Fibroblast of villous mesenchyme (primary cell): ENCODE measurements around the gene ASIC2. TPM values are rescaled to one million over a fixed set of nuclear protein-coding genes. Genes with fewer than 3 reads are reported as not detected.
A peak's percentile ranks its signal among the peaks of the same experiment; 100 is the strongest.
"Not testable (repeated sequence)": the region's sequence is repeated elsewhere in the genome, so short reads cannot be mapped to it uniquely, and the experiment has no call there.

Experiments
- DNase-seq: peaks from one replicate; pipeline ENCODE4 v3.0.0-alpha.2; 2010; ENCODE audit warnings: low read depth
- H3K4me3 ChIP-seq: 2 replicates; pipeline ENCODE4 v1.5.1; 2011; ENCODE audit warnings: low read depth, mild to moderate bottlenecking, low read length
- total RNA-seq: library from RNA; depleted of rRNA; stranded (reverse); fragments of >200 nt; gene quantifications from 2 replicates; pipeline ENCODE4 v1.2.3, GENCODE V29; 2012
- TF ChIP-seq, protein P1 (sequence below): IDR thresholded peaks from 2 replicates; pipeline ENCODE4 v1.5.1; 2012; ENCODE audit warnings: low read depth, mild to moderate bottlenecking, low read length; ENCODE audit not compliant: insufficient read depth

Gene ASIC2
- total RNA-seq, 1 donor: not detected

DNA sequence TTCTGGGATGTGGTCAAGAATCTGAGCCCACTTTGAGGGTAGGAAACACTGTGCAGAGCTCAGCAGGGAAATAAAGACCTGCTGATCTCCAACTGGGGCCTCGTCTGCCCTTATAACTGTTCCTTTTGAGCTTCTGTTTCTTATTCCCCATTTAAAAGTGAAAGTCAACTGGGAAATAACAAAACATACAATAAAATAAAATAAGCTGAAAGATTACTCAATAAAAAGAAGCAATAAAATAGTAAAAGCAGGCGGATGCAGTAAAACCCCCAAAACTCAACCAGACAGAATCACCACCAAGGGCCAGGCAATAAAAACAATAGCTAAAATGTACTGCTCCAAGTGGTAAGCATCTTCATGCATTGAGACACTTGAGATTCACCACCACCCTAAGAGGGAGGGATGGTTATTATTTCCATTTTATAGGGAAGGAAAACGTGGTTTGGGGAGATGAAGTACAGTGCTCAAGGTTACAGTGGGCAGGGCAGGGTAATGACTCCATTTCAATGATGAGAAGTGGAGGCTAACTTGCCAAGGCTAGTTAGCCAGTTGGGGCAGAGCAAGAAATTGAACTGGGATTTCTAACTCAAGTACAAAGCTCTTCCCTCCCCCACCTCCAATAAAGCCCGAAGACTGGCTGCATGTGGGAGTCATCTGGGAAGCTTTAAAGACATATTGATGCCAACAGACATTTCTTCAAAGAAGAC, 307.9 kb downstream of the ASIC2 start:
- no peak overlapping the region for H3K4me3 ChIP-seq
- no peak for DNase-seq
- TF ChIP-seq, protein P1, sequence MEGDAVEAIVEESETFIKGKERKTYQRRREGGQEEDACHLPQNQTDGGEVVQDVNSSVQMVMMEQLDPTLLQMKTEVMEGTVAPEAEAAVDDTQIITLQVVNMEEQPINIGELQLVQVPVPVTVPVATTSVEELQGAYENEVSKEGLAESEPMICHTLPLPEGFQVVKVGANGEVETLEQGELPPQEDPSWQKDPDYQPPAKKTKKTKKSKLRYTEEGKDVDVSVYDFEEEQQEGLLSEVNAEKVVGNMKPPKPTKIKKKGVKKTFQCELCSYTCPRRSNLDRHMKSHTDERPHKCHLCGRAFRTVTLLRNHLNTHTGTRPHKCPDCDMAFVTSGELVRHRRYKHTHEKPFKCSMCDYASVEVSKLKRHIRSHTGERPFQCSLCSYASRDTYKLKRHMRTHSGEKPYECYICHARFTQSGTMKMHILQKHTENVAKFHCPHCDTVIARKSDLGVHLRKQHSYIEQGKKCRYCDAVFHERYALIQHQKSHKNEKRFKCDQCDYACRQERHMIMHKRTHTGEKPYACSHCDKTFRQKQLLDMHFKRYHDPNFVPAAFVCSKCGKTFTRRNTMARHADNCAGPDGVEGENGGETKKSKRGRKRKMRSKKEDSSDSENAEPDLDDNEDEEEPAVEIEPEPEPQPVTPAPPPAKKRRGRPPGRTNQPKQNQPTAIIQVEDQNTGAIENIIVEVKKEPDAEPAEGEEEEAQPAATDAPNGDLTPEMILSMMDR: no peak

- not testable (repeated sequence) for DNase-seq, H3K4me3 ChIP-seq
These were observed 311.5 kb downstream of the ASIC2 start for GRCh38 chr17:32981611-32982010.

- no peak overlapping the region for H3K4me3 ChIP-seq
- DNase-seq: no peak
- TF ChIP-seq, protein P1: no peak
These were observed 312.9 kb downstream of the ASIC2 start for GRCh38 chr17:32980230-32980629.

GRCh38 chr17:32976605-32977004, 316.5 kb downstream of the ASIC2 start:
- no peak overlapping the region for H3K4me3 ChIP-seq
- DNase-seq: no peak
- TF ChIP-seq, protein P1: no peak

DNA sequence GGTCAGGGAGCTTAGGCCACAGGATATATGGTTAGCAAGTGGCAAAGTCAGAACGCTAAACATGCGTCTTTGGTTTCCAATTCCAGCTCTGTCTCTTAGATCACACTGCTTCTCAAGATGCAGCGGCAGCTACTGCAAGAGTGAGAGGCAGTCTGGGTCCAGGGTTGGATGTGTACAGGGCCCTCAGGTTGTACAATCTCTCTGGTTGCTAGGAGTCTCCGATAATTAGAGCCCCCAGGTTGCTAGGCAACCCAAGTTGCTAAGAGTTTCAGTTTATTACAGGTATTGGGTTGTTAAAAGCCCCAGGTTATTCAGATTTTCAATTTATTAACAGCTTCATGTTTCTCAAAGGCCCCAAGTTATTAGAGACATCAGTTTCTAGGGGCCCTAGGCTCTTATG, 317.0 kb downstream of the ASIC2 start:
- TF ChIP-seq, protein P1: no peak
- no peak overlapping the region for H3K4me3 ChIP-seq
- no peak for DNase-seq

- TF ChIP-seq, protein P1: no peak
- peak; percentile 82 for DNase-seq
- H3K4me3 ChIP-seq: no peak overlapping the region
These were observed 321.9 kb downstream of the ASIC2 start for GRCh38 chr17:32971171-32971570.

DNA sequence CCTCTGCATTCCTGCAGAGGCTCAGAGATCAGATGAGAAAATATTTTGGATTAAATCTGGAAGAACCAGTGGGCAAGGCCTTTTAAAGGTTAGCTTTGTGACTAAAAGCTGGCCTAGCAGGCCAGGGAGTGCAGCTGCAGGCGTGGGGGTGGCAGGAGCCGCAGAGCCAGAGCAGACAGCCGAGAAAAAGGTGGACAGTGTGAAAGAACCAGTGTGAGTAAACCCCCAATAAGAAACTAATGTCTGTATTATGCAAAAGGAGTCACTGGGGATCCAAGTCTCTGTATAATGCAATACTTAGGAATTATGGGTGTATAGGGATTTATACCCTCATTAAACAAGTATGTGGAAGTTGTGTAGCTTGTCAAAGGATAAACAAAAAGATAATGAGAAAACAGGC, 322.8 kb downstream of the ASIC2 start:
- H3K4me3 ChIP-seq: no peak overlapping the region
- TF ChIP-seq, protein P1: no peak
- DNase-seq: peak; percentile 87

GRCh38 chr17:32969231-32969630, 323.9 kb downstream of the ASIC2 start:
- H3K4me3 ChIP-seq, DNase-seq: not testable (repeated sequence)
